Loucy (cell line): Measurements from ENCODE around the gene HLF.

ENCODE experiments used
- H2AFZ ChIP-seq: fragments of 200-600 bp; sonication (generic); 2 replicates; pipeline ENCODE4 v1.6.0; 2016; ENCODE audit warnings: antibody characterized with exemption, mild to moderate bottlenecking, low read length, moderate library complexity
- H3F3A ChIP-seq: fragments of 200-600 bp; 2 replicates; pipeline ENCODE4 v1.6.0; 2016; ENCODE audit warnings: antibody characterized with exemption, low read depth, mild to moderate bottlenecking
- H3K27me3 ChIP-seq: fragments of 200-600 bp; sonication (generic); 2 replicates; pipeline ENCODE4 v1.6.1; 2014; ENCODE audit warnings: low read length, mild to moderate bottlenecking; ENCODE audit not compliant: insufficient read depth, poor library complexity, severe bottlenecking
- H3K36me3 ChIP-seq: fragments of 200-600 bp; sonication (generic); 2 replicates; pipeline ENCODE4 v1.6.1; 2016; ENCODE audit warnings: low read length; ENCODE audit not compliant: insufficient read depth
- H3K4me1 ChIP-seq: fragments of 200-600 bp; sonication (generic); 2 replicates; pipeline ENCODE4 v1.5.1; 2014; ENCODE audit warnings: low read length, mild to moderate bottlenecking; ENCODE audit not compliant: insufficient read depth, poor library complexity, severe bottlenecking
- H3K4me2 ChIP-seq: fragments of 200-600 bp; sonication (generic); 2 replicates; pipeline ENCODE4 v1.6.0; 2014; ENCODE audit warnings: antibody characterized with exemption, low read length, low read depth, mild to moderate bottlenecking; ENCODE audit not compliant: poor library complexity, severe bottlenecking
- H3K4me3 ChIP-seq: fragments of 200-600 bp; sonication (generic); 2 replicates; pipeline ENCODE4 v1.5.1; 2014; ENCODE audit warnings: low read length, mild to moderate bottlenecking, mixed read lengths; ENCODE audit not compliant: poor library complexity, severe bottlenecking
- H3K79me2 ChIP-seq: fragments of 200-600 bp; sonication (generic); 2 replicates; pipeline ENCODE4 v1.6.1; 2014; ENCODE audit warnings: low read length; ENCODE audit not compliant: insufficient read depth
- H3K9ac ChIP-seq: fragments of 200-600 bp; sonication (generic); 2 replicates; pipeline ENCODE4 v1.6.0; 2014; ENCODE audit warnings: mild to moderate bottlenecking, low read depth, low read length, moderate library complexity; ENCODE audit not compliant: poor library complexity, severe bottlenecking
- H3K9me2 ChIP-seq: fragments of 200-600 bp; sonication (generic); replicated peaks from 2 replicates; pipeline ENCODE4 v1.6.1; 2016; ENCODE audit warnings: low read depth, low read length, mixed read lengths
- H3K9me3 ChIP-seq: fragments of 200-600 bp; sonication (generic); 2 replicates; pipeline ENCODE4 v1.6.1; 2014; ENCODE audit warnings: mild to moderate bottlenecking, antibody characterized with exemption, low read length, low read depth; ENCODE audit not compliant: insufficient read depth
- H4K20me1 ChIP-seq: fragments of 200-600 bp; sonication (generic); 2 replicates; pipeline ENCODE4 v1.6.0; 2014; ENCODE audit warnings: antibody characterized with exemption, low read length, mild to moderate bottlenecking; ENCODE audit not compliant: insufficient read depth, poor library complexity, severe bottlenecking
- CTCF ChIP-seq: fragments of 200-600 bp; sonication (generic); conservative IDR thresholded peaks from 2 replicates; pipeline ENCODE4 v1.5.1; 2014; ENCODE audit warnings: mild to moderate bottlenecking, antibody characterized with exemption, low read length
- EZH2phosphoT487 ChIP-seq: fragments of 200-600 bp; IDR thresholded peaks from 2 replicates; pipeline ENCODE4 v1.6.1; 2018; ENCODE audit warnings: antibody characterized with exemption, mild to moderate bottlenecking, moderate library complexity, borderline replicate concordance

HLF gene

GRCh38 chr17:55340686-55341085, 75.9 kb downstream of the HLF start:
- no peaks in the 10 kb centered on the region for H3K27me3 ChIP-seq
- H3K9ac ChIP-seq, result no peak overlapping the region
- H3K4me1 ChIP-seq, result no peaks in the 10 kb centered on the region
- H3K4me3 ChIP-seq, result no peak overlapping the region
- H3K9me2 ChIP-seq, result no peaks in the 10 kb centered on the region
- H3F3A ChIP-seq, result no peaks in the 10 kb centered on the region
- H2AFZ ChIP-seq, result no peak overlapping the region
- TF ChIP-seq EZH2phosphoT487, result no peak
- no peak for TF ChIP-seq CTCF
- no peaks in the 10 kb centered on the region for H3K9me3 ChIP-seq
- H3K4me2 ChIP-seq, result no peak overlapping the region
- H3K79me2 ChIP-seq, result no peaks in the 10 kb centered on the region
- H3K36me3 ChIP-seq, result no peaks in the 10 kb centered on the region
- no peaks in the 10 kb centered on the region for H4K20me1 ChIP-seq

GRCh38 chr17:55341432-55341831, 76.7 kb downstream of the HLF start:
- H3K36me3 ChIP-seq, result no peaks in the 10 kb centered on the region

DNA sequence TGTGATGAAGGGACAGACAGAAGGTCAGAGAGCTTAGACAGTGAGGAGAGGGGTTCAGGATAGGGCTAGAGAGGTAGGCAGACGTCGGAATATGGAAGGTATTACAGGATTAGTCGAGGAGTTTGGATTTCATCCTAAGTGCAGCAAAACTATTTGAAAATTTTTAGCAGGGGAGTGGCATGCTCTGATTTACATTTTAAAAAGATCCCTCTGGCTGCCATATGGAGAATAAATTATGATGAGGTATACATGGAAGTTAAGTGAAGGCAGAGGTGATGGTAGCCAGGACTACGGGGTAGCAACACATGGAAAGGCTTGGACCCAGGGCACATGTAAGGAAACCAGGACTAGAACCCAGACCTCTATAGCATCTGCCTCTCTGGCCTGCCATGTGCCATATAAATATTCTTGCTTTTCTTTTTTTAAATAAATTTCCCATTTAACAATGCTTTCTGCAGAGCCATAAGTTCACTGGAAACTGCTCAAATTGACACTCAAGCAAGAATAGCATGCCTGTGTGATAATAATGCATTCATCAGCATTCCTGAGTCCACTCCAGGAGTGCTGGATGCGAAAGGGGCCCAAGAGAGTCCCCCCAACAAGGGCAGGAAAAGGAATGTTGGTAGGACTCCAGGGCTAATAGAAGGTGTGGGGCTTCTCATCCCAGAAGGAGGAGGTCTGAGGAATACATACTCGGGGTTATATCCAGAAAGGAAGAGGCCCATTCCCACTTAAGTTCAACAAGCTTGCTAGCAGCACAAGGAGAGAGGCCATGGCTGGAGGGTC, 78.2 kb downstream of the HLF start:
- TF ChIP-seq CTCF (no peak), EZH2phosphoT487 (no peak)
- no peak overlapping the region for H2AFZ ChIP-seq

More at GRCh38 chr17:55341432-55341831, 76.7 kb downstream of the HLF start:
- no peaks in the 10 kb centered on the region for H3K79me2 ChIP-seq
- H3K27me3 ChIP-seq, result no peaks in the 10 kb centered on the region
- H3K9me2 ChIP-seq, result no peaks in the 10 kb centered on the region
- no peak overlapping the region for H3K9ac ChIP-seq
- no peaks in the 10 kb centered on the region for H4K20me1 ChIP-seq
- no peak overlapping the region for H2AFZ ChIP-seq
- H3F3A ChIP-seq, result no peaks in the 10 kb centered on the region
- H3K4me3 ChIP-seq, result no peak overlapping the region
- H3K9me3 ChIP-seq, result no peaks in the 10 kb centered on the region
- no peaks in the 10 kb centered on the region for H3K4me1 ChIP-seq
- H3K4me2 ChIP-seq, result no peak overlapping the region
- TF ChIP-seq CTCF (no peak), EZH2phosphoT487 (no peak)

More for the DNA sequence above, 78.2 kb downstream of the HLF start:
- H3K27me3 ChIP-seq, result no peaks in the 10 kb centered on the region
- H3K4me3 ChIP-seq, result no peak overlapping the region
- no peak overlapping the region for H3K9ac ChIP-seq
- H3F3A ChIP-seq, result no peaks in the 10 kb centered on the region
- no peaks in the 10 kb centered on the region for H3K79me2 ChIP-seq
- H3K9me2 ChIP-seq, result no peaks in the 10 kb centered on the region
- H3K4me2 ChIP-seq, result no peak overlapping the region
- H3K36me3 ChIP-seq, result no peaks in the 10 kb centered on the region
- H3K4me1 ChIP-seq, result no peaks in the 10 kb centered on the region
- H3K9me3 ChIP-seq, result no peaks in the 10 kb centered on the region
- H4K20me1 ChIP-seq, result no peaks in the 10 kb centered on the region
